ENCODE measurements around the gene CELSR2. TPM values are rescaled to one million over a fixed set of nuclear protein-coding genes. Genes with fewer than 3 reads are reported as not detected.

The CELSR2 gene
- total RNA-seq, 1 donor from 2014 or later = 1.6 TPM

GRCh38 chr1:109290137-109290536, 40.8 kb downstream of the CELSR2 start:
- no peaks in the 10 kb centered on the region for H3K4me1 ChIP-seq (ENCODE audit: control insufficient read depth in 3 of 3, insufficient read depth in 3 of 3, low read length in 3 of 3)
- H3K27me3 ChIP-seq (ENCODE audit: control insufficient read depth in 3 of 3, insufficient read depth in 3 of 3, low read length in 3 of 3) = peaks cover 0 to 3% (median 0%) of the 10 kb centered on the region in 3 donors
- no peak overlapping the region for H3K9ac ChIP-seq (ENCODE audit: low read depth in 1 of 3, low read length in 3 of 3)
- no peaks in the 10 kb centered on the region for H3K36me3 ChIP-seq (ENCODE audit: control insufficient read depth in 3 of 3, insufficient read depth in 3 of 3, low read length in 3 of 3)
- H3K9me3 ChIP-seq (ENCODE audit: control insufficient read depth in 3 of 3, low read length in 3 of 3) = no peaks in the 10 kb centered on the region
- no peak overlapping the region for H3K4me3 ChIP-seq (ENCODE audit: low read length in 3 of 3)
- no peak overlapping the region for H3K27ac ChIP-seq (ENCODE audit: low read depth, low read length)

- H3K9me3 ChIP-seq (ENCODE audit: control insufficient read depth in 3 of 3, low read length in 3 of 3) = no peaks in the 10 kb centered on the region
- H3K27ac ChIP-seq (ENCODE audit: low read depth, low read length) = no peak overlapping the region
- H3K4me3 ChIP-seq (ENCODE audit: low read length in 3 of 3) = no peak overlapping the region
- H3K36me3 ChIP-seq (ENCODE audit: control insufficient read depth in 3 of 3, insufficient read depth in 3 of 3, low read length in 3 of 3) = no peaks in the 10 kb centered on the region
- no peaks in the 10 kb centered on the region for H3K4me1 ChIP-seq (ENCODE audit: control insufficient read depth in 3 of 3, insufficient read depth in 3 of 3, low read length in 3 of 3)
- H3K27me3 ChIP-seq (ENCODE audit: control insufficient read depth in 3 of 3, insufficient read depth in 3 of 3, low read length in 3 of 3) = peaks cover 0 to 12% (median 0%) of the 10 kb centered on the region in 3 donors
- no peak overlapping the region for H3K9ac ChIP-seq (ENCODE audit: low read depth in 1 of 3, low read length in 3 of 3)
These were observed 41.7 kb downstream of the CELSR2 start for GRCh38 chr1:109290998-109291397.

GRCh38 chr1:109292364-109292763, 43.0 kb downstream of the CELSR2 start:
- Histone ChIP-seq H3K9me3 (ENCODE audit: control insufficient read depth in 3 of 3, low read length in 3 of 3) (no peaks in the 10 kb centered on the region), H3K27ac (ENCODE audit: low read depth, low read length) (no peak overlapping the region), H3K4me1 (ENCODE audit: control insufficient read depth in 3 of 3, insufficient read depth in 3 of 3, low read length in 3 of 3) (no peaks in the 10 kb centered on the region), H3K4me3 (ENCODE audit: low read length in 3 of 3) (no peak overlapping the region), H3K27me3 (ENCODE audit: control insufficient read depth in 3 of 3, insufficient read depth in 3 of 3, low read length in 3 of 3) (peaks cover 0 to 13% (median 0%) of the 10 kb centered on the region in 3 donors), H3K9ac (ENCODE audit: low read depth in 1 of 3, low read length in 3 of 3) (no peak overlapping the region), H3K36me3 (ENCODE audit: control insufficient read depth in 3 of 3, insufficient read depth in 3 of 3, low read length in 3 of 3) (no peaks in the 10 kb centered on the region)

- no peaks in the 10 kb centered on the region for H3K36me3 ChIP-seq (ENCODE audit: control insufficient read depth in 3 of 3, insufficient read depth in 3 of 3, low read length in 3 of 3)
- H3K27me3 ChIP-seq (ENCODE audit: control insufficient read depth in 3 of 3, insufficient read depth in 3 of 3, low read length in 3 of 3) = peaks cover 0 to 13% (median 0%) of the 10 kb centered on the region in 3 donors
- H3K4me1 ChIP-seq (ENCODE audit: control insufficient read depth in 3 of 3, insufficient read depth in 3 of 3, low read length in 3 of 3) = no peaks in the 10 kb centered on the region
- no peak overlapping the region for H3K27ac ChIP-seq (ENCODE audit: low read depth, low read length)
- no peaks in the 10 kb centered on the region for H3K9me3 ChIP-seq (ENCODE audit: control insufficient read depth in 3 of 3, low read length in 3 of 3)
- no peak overlapping the region for H3K9ac ChIP-seq (ENCODE audit: low read depth in 1 of 3, low read length in 3 of 3)
- no peak overlapping the region for H3K4me3 ChIP-seq (ENCODE audit: low read length in 3 of 3)
These were observed 43.7 kb downstream of the CELSR2 start for GRCh38 chr1:109293026-109293425.

GRCh38 chr1:109294481-109294880, 45.1 kb downstream of the CELSR2 start:
- H3K27me3 ChIP-seq (ENCODE audit: control insufficient read depth in 3 of 3, insufficient read depth in 3 of 3, low read length in 3 of 3) = peaks cover 0 to 13% (median 0%) of the 10 kb centered on the region in 3 donors
- no peak overlapping the region for H3K27ac ChIP-seq (ENCODE audit: low read depth, low read length)
- no peaks in the 10 kb centered on the region for H3K36me3 ChIP-seq (ENCODE audit: control insufficient read depth in 3 of 3, insufficient read depth in 3 of 3, low read length in 3 of 3)
- H3K4me1 ChIP-seq (ENCODE audit: control insufficient read depth in 3 of 3, insufficient read depth in 3 of 3, low read length in 3 of 3) = peaks cover 12 to 14% (median 13%) of the 10 kb centered on the region in 3 donors
- no peak overlapping the region for H3K4me3 ChIP-seq (ENCODE audit: low read length in 3 of 3)
- H3K9me3 ChIP-seq (ENCODE audit: control insufficient read depth in 3 of 3, low read length in 3 of 3) = no peaks in the 10 kb centered on the region
- no peak overlapping the region for H3K9ac ChIP-seq (ENCODE audit: low read depth in 1 of 3, low read length in 3 of 3)

- H3K27me3 ChIP-seq (ENCODE audit: control insufficient read depth in 3 of 3, insufficient read depth in 3 of 3, low read length in 3 of 3) = peaks cover 0 to 13% (median 0%) of the 10 kb centered on the region in 3 donors
- peaks cover 21 to 23% (median 22%) of the 10 kb centered on the region in 3 donors for H3K4me1 ChIP-seq (ENCODE audit: control insufficient read depth in 3 of 3, insufficient read depth in 3 of 3, low read length in 3 of 3)
- no peak overlapping the region for H3K27ac ChIP-seq (ENCODE audit: low read depth, low read length)
- H3K36me3 ChIP-seq (ENCODE audit: control insufficient read depth in 3 of 3, insufficient read depth in 3 of 3, low read length in 3 of 3) = no peaks in the 10 kb centered on the region
- no peak overlapping the region for H3K9ac ChIP-seq (ENCODE audit: low read depth in 1 of 3, low read length in 3 of 3)
- H3K4me3 ChIP-seq (ENCODE audit: low read length in 3 of 3) = no peak overlapping the region
- no peaks in the 10 kb centered on the region for H3K9me3 ChIP-seq (ENCODE audit: control insufficient read depth in 3 of 3, low read length in 3 of 3)
These were observed 46.5 kb downstream of the CELSR2 start for GRCh38 chr1:109295712-109296415.

- peaks cover 21 to 23% (median 22%) of the 10 kb centered on the region in 3 donors for H3K4me1 ChIP-seq (ENCODE audit: control insufficient read depth in 3 of 3, insufficient read depth in 3 of 3, low read length in 3 of 3)
- no peaks in the 10 kb centered on the region for H3K9me3 ChIP-seq (ENCODE audit: control insufficient read depth in 3 of 3, low read length in 3 of 3)
- no peak overlapping the region for H3K9ac ChIP-seq (ENCODE audit: low read depth in 1 of 3, low read length in 3 of 3)
- H3K36me3 ChIP-seq (ENCODE audit: control insufficient read depth in 3 of 3, insufficient read depth in 3 of 3, low read length in 3 of 3) = no peaks in the 10 kb centered on the region
- H3K4me3 ChIP-seq (ENCODE audit: low read length in 3 of 3) = no peak overlapping the region
- H3K27ac ChIP-seq (ENCODE audit: low read depth, low read length) = no peak overlapping the region
- peaks cover 0 to 13% (median 0%) of the 10 kb centered on the region in 3 donors for H3K27me3 ChIP-seq (ENCODE audit: control insufficient read depth in 3 of 3, insufficient read depth in 3 of 3, low read length in 3 of 3)
These were observed 47.4 kb downstream of the CELSR2 start for GRCh38 chr1:109296782-109297181.

- no peaks in the 10 kb centered on the region for H3K36me3 ChIP-seq (ENCODE audit: control insufficient read depth in 3 of 3, insufficient read depth in 3 of 3, low read length in 3 of 3)
- no peaks in the 10 kb centered on the region for H3K9me3 ChIP-seq (ENCODE audit: control insufficient read depth in 3 of 3, low read length in 3 of 3)
- peaks cover 21 to 27% (median 27%) of the 10 kb centered on the region in 3 donors for H3K4me1 ChIP-seq (ENCODE audit: control insufficient read depth in 3 of 3, insufficient read depth in 3 of 3, low read length in 3 of 3)
- H3K4me3 ChIP-seq (ENCODE audit: low read length in 3 of 3) = peak overlapping the region in 2 of 3 donors; percentile 14 to 54
- peak overlapping the region; percentile 9 for H3K27ac ChIP-seq (ENCODE audit: low read depth, low read length)
- peaks cover 0 to 13% (median 0%) of the 10 kb centered on the region in 3 donors for H3K27me3 ChIP-seq (ENCODE audit: control insufficient read depth in 3 of 3, insufficient read depth in 3 of 3, low read length in 3 of 3)
- H3K9ac ChIP-seq (ENCODE audit: low read depth in 1 of 3, low read length in 3 of 3) = peak overlapping the region in 1 of 3 donors; percentile 28
These were observed 49.6 kb downstream of the CELSR2 start for GRCh38 chr1:109298666-109299557.

- Histone ChIP-seq H3K9ac (ENCODE audit: low read depth in 1 of 3, low read length in 3 of 3) (peak overlapping the region in 1 of 3 donors; percentile 28), H3K36me3 (ENCODE audit: control insufficient read depth in 3 of 3, insufficient read depth in 3 of 3, low read length in 3 of 3) (no peaks in the 10 kb centered on the region), H3K4me3 (ENCODE audit: low read length in 3 of 3) (peak overlapping the region in 1 of 3 donors; percentile 13), H3K27me3 (ENCODE audit: control insufficient read depth in 3 of 3, insufficient read depth in 3 of 3, low read length in 3 of 3) (peaks cover 0 to 13% (median 0%) of the 10 kb centered on the region in 3 donors), H3K9me3 (ENCODE audit: control insufficient read depth in 3 of 3, low read length in 3 of 3) (no peaks in the 10 kb centered on the region), H3K27ac (ENCODE audit: low read depth, low read length) (peak overlapping the region; percentile 14), H3K4me1 (ENCODE audit: control insufficient read depth in 3 of 3, insufficient read depth in 3 of 3, low read length in 3 of 3) (peaks cover 27 to 29% (median 28%) of the 10 kb centered on the region in 3 donors)
These were observed 50.4 kb downstream of the CELSR2 start for GRCh38 chr1:109299558-109300343.

Measured in skeletal muscle tissue (tissue), 4 donors.